Amniotic epithelial cell (primary cell): Measurements from ENCODE around the gene TOM1L1.

Experiments
- DNase-seq: peaks from one replicate; pipeline ENCODE4 v3.0.0-alpha.2; 2010; ENCODE audit warnings: low read depth

Gene TOM1L1

DNA sequence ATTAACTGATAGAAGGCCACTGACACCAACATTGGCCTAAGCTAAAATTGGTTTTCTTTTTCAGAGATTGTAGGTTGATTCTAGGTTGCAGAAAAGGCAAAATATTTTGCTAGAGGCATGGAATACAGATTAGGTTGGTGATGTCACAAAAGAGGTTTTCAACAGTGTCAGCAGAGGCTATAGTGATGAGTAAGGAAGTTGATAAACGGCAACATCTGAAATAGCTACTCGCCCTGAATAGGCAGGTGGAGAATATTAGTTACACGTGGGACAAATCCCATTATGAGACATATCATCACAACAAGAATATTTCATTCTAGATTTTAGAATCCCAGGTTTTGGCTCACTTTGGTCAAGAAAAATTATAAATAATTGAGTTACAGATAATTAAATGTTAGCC lies 1.5 kb upstream of the TOM1L1 start:
- DNase-seq: no peak

DNA sequence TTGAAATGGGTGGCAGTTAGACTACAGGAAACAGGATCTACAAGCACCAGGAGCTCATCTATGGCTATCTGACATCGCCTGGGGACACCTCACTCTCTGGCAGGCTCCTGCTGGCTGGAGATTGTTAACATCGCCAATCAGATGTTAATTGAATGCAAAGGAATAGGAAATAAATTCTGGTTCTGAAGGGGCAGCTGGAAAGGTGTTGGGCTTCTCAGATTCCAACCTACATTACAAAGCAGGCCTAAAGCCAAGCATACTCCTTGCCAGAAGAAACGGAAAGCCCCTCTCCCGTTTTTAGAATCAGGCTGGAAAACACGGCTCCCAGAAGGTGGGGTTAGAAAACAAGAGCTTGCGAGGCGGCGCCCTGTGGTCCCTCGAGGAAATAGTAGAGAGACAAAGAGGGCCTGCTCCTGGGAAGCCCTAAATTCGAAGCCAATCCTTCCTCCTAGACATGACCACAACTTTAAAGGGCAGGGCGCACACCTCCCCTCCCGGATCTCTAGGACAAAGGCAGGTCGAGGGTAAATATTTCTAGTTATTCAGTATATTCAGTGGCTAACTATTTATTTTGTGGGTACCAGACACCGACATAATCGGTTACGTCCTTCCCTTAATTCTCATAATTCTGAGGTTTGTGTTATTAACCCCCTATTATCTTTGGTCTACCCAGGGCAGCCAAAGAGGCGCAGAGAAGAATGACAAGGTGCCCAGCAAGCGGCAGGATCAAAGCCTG lies 763 bp upstream of the TOM1L1 start:
- no peak for DNase-seq

DNA sequence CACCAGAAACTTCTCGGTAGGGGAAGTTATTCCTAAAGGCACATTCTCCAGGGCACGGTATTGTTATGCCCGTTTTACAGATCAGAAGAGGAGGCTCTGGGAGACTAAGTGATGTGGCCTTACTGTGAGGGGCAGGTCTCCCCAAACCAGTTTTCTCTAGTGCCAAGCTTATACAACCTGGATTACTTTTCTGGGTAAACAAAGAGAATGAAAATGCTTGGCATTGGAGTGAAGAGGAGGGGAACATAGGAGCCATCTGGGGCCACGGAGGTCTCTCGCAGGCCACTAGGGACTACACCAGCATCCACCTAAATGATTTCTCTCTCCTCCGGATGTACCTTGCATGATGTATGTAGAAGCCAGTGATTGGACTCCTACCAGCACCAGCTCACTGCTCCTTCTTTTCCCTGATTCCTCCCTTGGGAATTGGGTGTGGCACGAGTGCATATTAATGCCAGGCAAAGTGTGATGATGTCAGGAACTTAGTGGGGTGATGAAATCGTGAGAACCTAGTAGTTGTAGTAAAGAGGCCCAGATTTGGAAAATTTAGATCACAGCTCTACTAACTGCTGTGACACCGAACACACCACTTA lies 674 bp downstream of the TOM1L1 start:
- DNase-seq: peak; percentile 51

DNA sequence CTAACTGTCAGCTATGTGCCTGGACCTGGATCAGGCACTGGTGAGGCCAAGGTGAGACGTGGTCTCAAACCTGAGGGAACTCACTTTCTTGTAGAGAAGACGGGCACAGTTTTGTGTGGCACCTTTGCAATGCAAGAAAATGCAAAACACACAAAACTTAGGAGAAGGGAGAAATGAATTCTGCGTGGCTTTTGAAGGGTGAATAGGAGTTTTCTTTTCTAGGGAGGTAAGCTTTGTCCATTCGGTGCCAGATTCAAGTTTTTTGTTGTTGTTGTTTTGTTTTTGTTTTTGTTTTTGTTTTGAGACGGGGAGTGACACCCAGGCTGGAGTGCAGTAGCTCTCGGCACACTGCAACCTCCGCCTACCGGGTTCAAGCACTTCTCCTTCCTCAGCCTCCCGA lies 1.4 kb downstream of the TOM1L1 start:
- no peak for DNase-seq

DNA sequence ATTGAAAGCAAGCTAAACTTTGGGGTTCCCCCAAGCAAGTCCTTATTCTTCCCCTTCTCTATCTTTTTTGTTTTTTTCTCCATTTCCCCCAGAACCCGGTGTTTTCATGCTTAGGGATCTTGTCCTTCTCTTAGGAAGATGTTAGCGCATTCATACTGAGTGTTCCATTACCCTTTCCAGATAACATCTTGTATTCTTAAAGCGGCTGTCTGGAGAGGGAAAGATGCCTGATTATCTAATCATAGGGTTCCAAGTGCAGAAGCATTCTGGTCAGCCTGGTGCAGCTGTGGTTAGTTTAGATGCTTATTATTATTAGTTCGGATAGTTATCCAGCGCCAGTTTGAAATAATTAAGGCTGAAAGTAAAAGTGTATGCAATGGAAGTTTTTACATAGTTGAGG lies 2.0 kb downstream of the TOM1L1 start:
- DNase-seq: no peak

DNA sequence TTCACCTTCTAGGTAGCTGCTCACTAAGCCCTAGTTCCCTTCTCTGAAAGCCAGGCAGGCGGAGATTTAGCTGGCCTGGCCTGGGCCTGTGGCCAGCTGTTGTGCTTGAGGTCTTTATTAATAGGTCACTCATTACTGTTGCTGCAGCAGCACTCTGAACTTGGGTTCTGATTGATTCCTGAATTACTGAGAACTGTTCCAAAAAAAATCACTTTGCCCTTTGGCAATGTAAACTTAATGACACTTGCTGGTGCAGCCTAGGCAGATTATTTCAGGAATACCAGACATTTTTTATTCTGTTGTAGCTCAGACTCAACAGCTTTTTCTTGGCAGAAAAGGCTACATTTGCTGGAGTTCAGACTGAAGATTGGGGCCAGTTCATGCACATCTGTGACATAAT lies 2.7 kb downstream of the TOM1L1 start:
- DNase-seq: no peak

DNA sequence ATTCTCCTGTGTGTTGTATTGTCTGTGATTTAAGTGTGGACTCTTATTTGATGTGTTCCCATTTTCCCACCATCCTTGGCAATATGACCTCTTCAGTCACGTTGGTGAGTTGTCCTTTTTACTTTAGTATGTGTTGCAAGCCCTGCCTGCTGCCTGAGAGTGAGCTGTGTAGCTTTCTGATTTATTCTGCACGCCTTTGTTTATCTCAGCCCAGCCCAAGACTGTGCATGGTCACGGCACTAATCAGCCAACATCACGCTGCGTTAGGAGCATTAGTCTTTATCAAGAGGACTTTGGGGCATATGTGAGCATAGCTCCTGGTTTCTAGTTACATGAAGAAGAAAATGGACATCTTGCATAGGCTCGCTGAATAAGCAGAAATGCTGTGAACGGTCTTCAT lies 6.0 kb downstream of the TOM1L1 start:
- peak; percentile 7 for DNase-seq

DNA sequence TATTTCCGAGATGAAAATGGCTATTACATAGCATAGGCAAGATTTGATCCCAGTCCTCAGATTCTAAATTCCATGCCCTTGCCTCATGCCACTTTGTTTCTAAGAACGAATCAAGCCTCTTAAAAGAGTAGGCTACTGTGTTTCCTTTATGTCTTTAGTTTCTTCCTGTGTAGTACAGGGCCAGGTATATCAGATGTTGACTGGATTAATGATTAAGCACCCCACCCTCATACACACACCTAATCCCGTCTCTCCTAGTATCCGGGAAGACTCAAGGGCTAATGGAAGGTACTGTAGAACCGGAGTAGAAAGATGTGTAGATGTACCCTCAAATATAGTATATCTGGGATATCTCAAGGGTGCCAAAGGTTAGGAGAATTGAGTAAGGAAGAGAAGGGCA lies 6.7 kb downstream of the TOM1L1 start:
- DNase-seq: no peak

DNA sequence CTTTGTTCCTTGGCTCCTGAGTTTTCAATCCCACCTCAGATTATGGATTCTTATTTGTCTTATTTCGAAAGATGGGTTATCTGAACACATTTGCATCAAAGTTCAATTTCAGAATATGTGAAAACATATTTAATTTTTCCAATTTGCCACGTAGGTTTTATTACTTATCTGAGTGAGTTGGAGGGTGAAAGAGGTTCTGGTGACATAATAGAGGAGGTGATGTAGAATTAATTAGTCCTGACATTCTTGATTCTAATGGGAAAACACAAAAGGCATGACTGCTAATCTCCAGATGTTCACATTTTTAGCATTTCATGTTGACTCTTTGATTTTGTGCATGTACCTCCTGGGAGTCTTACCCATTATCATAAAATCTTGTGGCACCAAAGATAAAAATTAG lies 9.1 kb downstream of the TOM1L1 start:
- no peak for DNase-seq

DNA sequence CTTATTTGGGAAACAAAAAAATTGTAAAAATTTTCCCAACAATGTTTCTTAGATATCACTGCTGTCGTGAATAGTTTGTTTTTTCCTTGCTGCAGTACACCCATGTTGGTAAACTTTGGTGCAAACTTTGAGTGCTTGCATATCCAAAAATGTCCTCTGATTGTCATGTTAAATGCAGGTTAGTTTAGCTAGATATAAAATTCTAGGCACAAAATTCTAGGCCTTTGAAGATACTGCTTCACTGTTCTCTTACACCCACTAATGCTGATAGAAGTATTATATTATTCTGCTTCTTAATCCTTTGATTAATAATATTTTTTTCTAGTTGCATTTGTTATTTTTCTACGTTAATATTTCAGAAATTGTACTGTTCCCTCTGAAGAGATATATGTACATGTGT lies 16.1 kb downstream of the TOM1L1 start:
- no peak for DNase-seq

DNA sequence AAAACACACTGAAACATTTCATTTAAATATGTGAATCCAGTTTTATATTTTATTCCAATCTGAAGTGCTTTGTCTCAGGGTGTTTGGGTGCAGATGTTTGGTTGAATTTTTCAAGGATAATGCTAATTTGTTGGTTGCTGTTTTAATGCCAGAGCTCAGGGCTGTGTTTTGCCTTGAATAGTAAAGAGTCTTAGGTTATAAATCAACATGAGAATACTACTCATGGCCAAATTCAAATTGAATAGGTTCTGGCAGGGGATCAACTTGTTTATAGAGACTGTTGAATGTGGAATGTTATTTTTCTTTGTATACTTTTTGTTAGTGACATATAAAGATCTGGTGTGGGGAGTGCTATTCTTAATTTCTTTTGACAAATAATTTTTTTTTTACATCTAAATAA lies 18.8 kb downstream of the TOM1L1 start:
- no peak for DNase-seq

DNA sequence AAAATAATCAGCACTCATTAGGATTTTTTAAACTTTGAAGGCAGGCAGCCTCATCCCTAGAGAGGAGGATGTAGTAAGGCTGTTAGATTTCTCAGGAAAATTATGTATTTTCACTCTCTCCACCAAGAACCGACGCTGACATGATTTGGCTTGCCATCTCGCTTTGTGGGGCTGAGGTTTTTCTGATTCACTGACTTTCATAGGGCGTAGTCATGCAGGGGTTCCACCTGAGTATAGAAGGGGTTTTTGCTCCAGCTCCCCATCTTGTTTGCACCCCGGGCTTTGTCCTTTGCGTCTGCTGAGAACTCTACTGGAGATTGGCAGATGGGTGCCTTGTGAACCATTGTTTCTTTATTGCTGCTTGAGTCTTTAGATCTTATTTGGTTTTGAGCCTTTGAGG lies 20.2 kb downstream of the TOM1L1 start:
- DNase-seq: no peak

DNA sequence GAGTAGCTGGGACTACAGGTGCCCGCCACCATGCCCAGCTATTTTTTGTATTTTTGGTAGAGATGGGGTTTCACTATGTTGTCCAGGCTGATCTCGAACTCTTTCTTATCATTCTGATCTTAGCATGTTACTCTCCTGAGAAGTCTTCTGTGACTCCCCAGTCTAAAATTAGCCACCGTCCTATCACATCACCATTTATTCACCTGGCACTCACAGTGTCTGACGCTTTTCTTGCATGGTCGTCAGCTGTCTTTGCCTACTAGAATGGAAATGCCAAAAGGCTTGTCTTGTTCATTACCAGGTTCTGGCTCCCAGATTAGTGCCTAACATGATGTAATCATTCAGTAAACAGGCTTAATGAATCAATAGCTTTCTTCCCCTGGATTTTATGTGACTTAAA lies 23.8 kb downstream of the TOM1L1 start:
- DNase-seq: no peak

DNA sequence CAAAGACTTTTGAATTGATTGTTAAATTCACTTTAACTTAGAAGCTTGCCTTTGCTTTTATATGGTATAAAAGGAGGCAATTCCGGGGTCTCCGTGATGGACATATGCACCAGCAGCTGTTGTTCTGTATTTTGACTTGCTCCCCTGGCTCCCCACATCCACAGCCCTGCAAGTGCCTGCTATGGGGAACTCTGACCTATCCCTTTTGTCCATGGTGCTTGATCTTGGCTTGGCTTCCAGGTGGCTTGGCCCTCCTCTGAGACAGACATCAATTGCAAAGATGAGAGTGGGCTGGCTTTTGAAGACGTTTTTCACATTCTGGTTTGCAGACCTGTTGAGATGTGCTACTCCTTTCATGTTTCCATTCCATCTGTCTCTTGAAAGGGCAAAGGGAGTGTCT lies 26.9 kb downstream of the TOM1L1 start:
- no peak for DNase-seq

DNA sequence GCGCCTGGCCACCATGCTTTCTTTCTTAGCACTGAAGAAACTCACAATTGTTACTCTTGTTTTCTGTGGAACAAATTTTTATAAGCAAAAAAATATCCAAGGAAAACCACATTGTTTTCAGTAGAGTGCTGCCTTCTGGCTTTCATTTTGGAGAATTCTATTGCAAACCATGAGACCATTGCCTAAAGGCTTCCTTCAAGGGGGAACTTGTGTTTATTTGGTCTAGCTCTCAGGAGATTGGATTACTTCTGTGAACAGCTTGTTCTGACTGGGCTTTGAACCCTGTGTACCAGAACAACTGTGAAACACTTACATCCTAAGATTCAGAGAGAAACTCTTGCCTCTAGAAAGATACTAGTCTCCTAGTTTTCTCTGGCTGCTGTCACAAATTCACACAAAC lies 32.1 kb downstream of the TOM1L1 start:
- no peak for DNase-seq

DNA sequence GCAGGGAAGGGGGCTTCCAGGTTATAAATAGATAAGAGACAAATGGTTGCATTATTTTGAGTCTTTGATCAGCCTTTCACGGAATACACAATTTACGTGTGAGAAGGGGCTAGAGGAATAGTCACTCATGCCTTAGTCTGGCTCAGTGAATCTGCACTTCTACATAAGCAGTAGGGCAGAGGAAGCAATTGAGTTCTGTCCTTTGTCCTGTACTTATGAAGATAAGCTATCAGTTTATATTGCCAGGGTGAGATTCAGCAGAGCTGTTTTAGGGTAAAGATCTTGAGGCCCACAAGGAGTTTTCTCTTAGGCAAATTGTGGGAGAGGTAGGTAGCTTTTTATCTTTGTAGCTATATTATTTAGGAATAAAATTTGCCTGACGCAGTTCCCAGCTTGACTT lies 33.3 kb downstream of the TOM1L1 start:
- DNase-seq: no peak

DNA sequence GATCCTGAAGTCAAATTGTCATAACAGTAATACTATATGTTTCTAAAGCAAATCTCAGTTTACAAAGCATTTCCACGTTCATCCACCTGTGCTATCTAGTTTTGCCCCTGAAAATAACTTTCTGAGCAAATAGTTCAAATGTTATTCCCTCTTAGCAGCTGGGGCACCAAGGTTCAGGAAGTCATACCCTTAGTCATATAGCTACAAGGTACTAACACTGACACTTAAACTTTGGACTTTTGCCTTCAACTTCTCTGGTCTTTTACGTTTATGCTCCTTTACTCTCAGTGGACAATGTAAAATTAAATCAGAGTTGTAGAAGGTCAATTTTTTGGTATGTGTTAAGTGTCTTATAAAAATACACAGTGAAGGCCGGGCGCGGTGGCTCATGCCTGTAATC lies 34.8 kb downstream of the TOM1L1 start:
- DNase-seq: no peak

DNA sequence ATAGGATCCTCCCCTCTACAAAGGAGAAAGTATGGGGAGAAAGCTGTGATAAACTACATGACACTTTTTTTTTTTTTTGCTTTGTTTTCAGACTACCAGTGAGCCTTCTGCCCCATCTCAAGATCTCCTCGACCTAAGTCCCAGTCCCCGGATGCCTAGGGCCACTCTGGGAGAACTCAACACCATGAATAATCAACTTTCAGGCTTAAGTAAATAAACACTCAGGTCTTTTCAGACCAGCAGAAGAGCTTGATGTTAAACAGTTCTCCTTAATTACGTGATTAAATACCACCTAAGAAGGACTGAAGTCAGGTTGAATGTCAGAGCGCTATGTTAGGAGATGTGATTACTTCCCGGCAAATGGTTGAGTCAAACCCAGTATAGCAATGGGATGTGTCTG lies 36.4 kb downstream of the TOM1L1 start:
- DNase-seq: no peak

DNA sequence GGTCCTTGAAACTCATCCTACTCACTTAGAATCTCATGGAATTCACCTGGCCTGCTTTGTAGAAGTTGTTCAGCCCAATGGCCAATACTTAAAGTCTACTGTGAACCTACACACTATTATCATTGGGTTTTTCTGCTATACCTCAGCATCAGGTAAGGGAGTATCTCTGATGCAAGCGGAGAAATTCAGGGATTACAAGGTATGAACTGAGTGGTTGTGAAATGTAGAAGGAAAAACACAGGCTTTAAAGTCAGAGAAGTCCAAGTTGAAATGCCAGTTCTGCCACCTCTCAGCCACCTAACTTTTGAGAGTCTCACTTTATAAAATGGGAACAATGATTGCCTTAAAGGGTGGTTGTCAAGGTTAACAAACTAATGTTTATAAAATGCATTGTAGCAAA lies 36.8 kb downstream of the TOM1L1 start:
- no peak for DNase-seq

DNA sequence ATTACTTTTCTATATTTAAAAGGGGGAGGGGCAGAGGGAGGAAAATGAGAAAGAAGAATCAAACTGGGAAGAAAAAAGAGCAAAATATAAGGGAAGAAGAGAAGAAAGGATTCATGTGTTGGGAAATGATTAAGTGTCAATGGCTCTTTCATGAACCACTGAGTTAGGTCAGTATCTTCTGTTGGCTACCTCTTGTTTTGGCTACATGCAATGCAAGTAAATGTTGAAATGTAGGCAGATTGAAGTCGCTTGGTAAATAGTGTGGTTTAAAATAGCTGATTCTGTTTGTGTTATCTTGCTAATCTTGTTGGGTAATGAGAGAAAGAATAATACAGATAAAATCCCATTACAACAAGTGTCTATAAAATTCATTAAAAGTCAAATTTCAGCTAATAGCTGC lies 40.6 kb downstream of the TOM1L1 start:
- peak; percentile 49 for DNase-seq

DNA sequence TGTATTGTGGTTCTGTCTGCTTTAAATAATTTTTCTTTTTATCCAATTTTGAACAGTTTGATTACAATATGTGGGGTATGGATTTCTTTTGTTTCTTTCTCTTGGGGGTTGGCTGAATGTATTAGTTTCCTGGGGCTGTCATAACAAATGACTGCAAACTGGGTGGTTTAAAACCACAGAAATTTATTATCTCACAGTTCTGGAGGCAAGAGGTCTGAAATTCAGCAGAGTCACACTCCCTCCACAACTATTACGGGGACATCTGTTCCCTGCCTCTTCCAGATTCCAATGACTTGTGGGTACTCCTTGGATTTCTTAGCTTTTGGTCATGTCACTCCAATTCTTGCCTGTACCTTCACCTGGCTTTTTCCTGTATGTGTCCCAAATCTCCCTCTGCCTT lies 44.1 kb downstream of the TOM1L1 start:
- DNase-seq: no peak

DNA sequence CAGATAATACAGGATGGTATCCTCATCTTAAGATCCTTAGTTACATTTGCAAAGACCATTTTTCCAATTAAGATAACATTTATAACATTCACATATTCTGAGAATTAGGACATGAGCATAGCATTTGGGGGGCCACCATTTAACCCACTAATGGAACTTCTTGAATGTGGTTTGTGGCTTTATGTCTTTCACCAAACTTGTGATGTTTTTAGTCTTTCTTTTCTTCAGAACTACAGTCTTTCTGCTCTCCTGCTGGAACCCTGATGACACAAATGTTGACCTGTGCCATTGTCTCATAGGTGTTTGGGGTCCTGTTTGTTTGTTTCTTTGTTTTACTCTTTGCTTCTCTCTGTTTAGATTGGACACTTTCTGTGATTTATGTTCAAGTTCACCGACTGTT lies 44.6 kb downstream of the TOM1L1 start:
- DNase-seq: no peak

DNA sequence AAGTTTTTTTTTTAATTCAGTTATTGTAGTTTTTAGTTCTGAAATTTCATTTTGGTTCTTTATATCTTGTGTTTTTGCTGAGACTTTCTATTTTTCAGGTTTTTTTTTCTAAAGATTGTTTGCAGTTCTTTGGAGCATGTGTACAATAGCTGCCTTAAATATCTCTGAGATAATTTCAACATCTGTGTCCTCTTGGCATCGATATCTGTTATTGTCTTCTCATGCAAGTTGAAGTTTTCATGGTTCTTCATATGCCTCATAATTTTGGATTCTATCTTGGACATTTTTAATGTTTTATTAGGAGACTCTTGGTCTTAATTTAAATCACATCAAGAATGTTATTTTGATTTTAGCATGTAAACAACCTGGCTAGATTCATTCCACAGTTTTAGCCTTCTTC lies 45.0 kb downstream of the TOM1L1 start:
- DNase-seq: no peak

DNA sequence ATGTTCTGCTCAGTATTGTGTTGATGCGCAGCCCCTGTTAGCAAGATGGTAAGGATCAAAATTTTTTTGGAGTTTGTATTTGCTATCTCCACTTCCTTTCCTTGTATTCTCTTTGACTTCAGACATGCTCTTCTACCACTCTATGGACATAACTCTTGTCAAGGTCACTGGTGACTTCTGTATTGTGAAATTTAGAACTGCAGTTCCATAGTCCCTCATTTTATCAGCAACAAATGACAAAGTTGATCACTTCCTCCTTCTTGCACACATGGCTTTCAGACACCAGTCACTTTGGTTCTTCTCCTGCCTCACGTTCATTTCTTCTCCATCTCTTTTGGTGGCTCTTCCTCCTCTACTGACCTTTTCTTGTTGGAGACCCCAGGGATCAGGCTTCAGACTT lies 46.7 kb downstream of the TOM1L1 start:
- no peak for DNase-seq
